DMS 273 (cell line): ENCODE measurements around the gene TXNRD2.

Experiments used
- DNase-seq: peaks from one replicate; lab custom pipeline; 2025; ENCODE audit not compliant: unreplicated experiment; lab: John Stamatoyannopoulos, UW

TXNRD2 gene

DNA sequence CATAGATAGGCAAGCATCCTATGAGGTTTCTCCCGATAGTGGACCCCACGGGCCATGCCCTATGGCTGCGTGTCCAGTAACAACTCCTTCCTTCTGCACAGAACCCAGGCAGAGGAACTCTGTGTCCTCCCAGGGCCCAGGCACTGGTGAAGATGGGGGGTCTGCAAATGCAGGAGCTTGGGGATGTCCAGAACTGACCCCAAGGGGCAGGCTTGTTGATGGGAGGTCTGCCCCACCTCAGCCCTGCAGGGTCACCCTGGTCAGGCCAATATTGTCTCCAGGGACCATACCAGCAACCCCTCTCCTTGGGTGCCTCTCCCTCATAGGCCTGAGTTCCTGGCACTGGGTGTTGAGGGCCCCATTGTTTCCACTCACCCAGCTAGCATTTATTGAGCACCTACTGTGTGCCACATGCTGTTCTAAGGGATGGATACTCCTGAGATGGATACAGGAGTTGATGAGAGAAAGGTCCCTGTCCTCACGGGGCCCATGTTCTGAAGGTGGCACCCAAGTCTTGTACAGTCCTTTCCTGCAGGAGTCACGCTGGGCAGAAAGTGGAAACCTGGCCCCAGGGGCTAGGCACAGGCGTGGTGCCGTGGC lies 26.3 kb upstream of the TXNRD2 start:
- no peak for DNase-seq

DNA sequence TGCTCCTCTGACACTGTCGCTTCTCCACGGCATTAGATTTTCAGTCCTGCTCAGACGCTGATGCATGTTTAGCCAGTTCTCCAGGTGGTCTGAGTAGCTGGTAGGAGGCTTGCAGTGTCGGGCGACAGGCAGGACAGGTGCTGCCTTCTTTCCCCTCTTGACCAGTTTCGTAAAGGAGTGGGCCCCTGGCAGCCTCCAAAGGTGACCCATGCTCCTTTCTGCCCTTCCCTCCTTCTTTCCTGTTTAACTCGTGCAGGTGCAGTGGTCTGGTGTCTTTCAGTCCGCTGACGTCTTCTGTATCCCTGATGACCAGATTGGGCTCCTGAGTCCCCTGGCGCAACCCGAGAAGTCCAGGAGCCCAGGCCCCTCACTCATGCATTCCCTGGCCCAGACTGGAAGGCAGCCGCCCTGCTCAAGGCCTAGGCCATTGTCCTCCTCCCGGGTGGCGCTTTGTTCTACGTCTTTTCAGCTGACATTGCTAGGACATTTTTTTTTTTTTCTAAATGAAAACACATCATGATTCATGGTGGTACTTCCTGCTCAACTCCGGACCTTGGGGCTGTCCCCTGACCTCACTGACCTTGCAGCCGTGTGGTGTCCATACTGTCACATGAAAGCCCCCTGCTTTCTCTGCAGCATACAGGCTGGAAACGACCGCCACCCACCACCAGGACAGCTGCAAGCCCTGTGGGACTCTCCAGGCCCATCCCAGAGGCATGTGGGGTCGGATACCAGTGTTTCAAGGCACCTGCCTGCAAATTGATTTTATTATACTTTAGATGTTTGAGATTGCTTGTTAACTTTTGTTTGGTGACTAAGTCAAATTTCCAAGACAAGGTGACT lies 25.5 kb upstream of the TXNRD2 start:
- no peak for DNase-seq

DNA sequence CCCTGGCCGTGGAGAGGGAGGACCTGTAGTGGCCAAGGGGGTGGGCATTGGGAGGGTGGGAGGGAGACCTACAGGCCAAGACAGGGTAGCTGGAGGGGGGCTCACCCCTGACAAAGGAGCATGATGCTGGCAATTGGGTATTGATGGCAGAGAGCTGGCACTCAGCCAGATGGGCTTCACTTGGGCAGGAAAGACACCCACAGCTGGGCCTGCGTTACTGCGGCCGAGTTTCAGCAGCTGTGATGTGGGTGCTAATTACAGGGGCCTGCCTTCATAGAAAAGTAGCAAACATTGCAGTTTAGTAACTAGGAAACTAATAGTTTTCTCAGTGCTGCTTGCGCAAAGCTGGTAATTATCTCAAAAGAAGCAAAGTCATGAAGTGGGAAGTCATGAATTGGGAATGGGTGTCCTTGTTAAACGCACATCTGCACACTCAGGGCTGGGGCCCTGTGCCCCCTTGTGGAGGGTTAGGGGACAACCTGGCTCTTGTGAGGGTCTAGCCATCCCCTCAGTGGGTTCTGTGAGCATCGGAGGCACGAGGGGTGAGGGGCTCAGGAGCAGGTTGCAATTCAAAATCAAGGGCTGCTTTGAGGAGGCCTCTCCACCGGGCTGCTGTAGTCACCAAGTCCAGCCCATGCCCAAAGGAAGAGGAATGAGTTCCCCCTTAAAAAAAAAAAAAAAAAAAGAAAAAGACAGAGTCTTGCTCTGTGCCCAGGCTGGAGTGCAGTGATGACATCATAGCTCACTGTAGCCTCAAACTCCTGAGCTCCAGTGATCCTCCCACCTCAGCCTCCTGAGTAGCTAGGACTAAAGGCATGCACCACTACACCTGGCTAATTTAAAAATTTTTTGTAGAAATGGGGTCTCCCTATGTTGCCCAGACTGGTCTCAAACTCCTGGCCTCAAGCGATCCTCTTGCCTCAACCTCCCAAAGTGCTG lies 24.4 kb upstream of the TXNRD2 start:
- peak; percentile 48 for DNase-seq

DNA sequence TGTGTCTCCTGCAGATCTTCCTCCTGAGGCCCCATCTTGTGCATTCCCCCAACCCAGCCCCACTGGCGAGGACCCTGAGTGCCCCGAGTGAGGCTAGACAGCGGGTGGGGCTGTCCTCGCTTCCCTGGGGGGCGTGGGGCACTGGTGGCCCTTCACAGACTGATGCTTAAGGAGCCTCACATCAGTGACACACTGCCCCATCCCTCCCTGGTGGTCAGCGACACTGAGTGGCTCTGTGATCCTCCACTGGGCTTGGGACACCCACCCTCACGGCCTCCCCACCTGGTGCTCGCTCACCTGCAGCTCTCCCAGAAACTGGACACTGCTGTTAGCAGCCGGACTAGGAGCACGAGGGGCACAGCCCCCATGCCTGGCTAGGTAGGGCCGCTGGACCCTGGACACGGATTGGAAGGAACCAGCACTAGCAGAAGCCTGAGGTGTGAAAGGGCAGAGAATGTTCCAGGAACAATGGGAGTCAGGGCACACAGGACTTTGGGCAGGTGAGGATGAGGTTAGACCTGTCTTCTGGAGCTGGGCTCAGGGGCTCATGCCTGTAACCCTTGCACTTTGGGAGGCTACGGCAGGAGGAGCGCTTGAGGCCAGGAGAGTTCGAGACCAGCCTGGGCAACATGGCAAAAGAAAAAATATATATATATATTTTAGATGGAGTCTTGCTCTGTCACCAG lies 23.2 kb upstream of the TXNRD2 start:
- no peak for DNase-seq

DNA sequence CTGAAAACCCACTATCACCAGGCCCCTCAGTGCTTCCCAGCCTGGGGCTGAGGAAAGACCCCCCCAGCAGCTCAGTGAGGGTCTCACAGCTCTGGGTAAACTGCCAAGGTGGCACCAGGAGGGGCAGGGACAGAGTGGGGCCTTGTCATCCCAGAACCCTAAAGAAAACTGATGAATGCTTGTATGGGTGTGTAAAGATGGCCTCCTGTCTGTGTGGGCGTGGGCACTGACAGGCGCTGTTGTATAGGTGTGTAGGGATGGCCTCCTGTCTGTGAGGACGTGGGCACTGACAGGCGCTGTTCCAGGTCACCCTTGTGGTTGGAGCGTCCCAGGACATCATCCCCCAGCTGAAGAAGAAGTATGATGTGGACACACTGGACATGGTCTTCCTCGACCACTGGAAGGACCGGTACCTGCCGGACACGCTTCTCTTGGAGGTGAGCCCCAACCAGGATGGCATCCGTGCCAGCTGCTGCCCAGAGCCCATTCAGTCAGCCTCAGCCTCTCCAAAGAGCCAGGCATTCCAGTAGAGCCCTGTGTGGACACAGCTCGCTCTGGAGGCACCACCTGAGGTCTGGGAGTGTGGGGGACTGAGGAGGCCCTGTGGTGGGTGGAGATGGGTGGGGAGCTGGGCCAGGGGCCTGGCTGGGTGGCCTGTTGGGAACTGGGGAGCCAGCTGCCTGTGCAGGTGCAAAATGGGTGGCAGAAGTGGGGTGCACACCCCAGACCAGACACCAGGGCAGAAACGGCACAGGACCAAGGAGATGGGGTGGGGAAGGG lies 22.4 kb upstream of the TXNRD2 start:
- no peak for DNase-seq

- no peak for DNase-seq
Observed at GRCh38 chr22:19962909-19963806, 21.5 kb upstream of the TXNRD2 start.

GRCh38 chr22:19962246-19962908 lies 20.8 kb upstream of the TXNRD2 start:
- peak; percentile 93 for DNase-seq

DNA sequence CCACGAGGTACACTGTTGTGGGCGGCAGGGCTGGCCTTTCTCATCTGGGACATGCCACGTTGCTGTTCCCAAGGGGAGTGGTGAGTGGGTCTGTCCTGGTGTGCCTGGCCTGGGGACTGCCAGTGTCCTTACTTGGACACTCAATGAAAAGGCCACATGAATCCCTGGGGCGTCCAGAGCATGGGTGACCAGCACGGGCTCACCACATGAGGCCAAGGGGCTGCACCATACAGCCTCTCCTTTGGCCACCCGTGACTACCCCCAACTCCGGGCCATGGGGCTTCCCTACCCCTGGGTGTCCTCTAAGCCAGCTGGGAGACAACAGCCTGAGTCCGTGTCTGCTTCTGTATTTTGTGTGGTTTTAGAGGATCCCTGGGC lies 20.2 kb upstream of the TXNRD2 start:
- DNase-seq: no peak

DNA sequence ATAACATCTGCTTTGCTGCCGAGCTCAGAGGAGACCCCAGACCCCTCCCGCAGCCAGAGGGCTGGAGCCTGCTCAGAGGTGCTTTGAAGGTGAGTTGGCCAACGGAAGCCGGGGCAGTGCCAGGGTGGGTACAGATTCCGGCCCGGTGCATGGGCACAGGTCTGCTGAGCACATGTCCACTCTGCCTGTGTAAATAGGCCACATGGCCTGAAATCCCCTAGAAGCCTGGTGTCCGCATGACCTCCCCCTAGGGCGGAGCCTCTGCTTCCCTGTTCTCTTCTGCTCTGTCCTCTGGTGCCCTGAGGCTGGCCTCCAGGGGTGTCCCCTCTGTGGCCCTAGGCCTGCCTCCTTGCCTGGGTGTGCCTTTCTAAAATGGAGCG lies 19.6 kb upstream of the TXNRD2 start:
- DNase-seq: no peak

- no peak for DNase-seq
Observed at GRCh38 chr22:19960491-19961200, 19.0 kb upstream of the TXNRD2 start.

- DNase-seq: no peak
Observed at GRCh38 chr22:19959587-19960490, 18.2 kb upstream of the TXNRD2 start.

GRCh38 chr22:19959043-19959586 lies 17.5 kb upstream of the TXNRD2 start:
- DNase-seq: peak; percentile 27

DNA sequence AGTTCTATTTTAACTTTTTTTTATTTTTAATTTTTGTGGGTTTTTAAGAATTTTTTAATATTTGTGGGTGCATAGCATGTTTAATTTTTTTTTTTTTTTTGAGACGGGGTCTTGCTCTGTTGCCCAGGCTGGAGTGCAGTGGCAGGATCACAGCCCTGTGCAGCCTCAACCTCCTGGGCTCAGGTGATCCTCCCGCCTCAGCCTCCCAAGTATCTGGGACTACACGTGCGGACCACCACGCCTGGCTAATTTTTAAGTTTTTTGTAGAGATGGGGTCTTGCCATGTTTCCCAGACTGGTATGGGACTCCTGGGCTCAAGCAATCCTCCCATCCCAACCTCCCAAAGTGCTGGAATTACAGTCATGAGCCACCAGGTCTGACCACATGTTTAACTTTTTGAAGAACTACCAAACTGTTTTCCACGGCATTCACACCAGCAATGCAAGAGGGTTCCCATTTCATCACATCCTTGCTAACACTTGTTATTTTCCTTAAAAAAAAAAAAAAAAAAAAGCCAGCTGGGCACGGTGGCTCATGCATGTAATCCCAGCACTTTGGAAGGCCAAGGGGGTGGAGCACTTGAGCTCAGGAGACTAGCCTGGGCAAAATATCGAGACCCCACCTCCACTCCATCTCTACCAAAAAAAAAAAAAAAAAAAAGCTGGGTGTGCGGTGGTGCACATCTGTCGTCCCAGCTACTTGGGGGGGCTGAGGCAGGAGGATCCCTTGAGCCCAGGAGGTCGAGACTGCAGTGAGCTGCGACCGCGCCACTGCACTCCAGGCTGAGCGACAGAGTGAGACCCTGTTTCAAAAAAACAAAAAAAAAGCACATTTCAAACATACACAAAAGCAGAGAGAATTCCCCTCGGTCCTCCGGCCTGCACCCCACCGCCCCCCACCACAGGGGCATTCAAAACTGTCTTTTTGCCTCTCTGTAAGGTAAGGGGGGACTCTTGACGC lies 16.7 kb upstream of the TXNRD2 start:
- no peak for DNase-seq

- peak; percentile 29 for DNase-seq
Observed at GRCh38 chr22:19957445-19957844, 15.8 kb upstream of the TXNRD2 start.

DNA sequence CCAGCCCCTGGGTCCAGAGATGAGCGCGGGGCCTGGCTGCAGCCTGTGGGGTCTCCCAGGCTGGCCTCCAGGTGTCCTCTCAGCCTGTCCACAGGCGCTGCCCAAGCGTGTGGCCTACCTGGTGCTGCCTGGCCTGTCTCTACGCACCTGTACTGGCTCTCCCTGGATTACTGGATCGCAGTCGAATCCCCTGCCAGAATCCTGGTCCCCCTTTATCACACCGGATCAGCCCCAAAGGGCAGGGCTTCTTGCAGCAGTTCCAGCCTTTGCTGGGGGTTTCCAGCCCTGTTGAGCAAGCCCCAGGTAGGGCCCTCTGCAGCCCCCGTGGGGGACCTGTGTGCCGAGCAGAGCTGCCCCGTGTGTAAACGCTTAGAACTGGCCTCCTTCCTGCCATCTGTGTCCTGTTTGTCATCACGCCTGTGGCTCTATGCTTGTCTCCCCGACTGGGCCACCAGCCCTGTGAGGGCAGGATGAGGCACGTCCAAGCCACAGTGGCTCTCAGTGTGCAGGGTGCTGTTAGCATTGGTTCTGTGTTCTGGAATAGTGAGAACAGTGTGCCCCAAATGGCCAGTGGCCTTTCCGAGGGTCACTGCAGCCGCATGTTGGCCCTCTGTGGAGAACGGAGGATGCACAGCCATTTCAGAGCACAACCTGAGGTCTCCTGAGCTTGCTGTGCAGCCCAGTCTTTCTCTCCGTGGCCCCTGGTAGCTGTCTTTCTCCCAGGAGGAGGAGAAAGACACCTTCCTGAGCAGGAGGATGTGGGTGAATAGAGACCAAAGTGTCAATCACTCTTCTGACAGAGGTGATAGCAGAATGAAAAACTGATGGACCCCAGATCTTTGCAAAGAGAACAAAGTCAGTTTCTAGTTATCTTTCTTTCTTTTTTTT lies 13.9 kb upstream of the TXNRD2 start:
- DNase-seq: no peak
